SK-N-SH (cell line): ENCODE data around the gene AGXT.

Experiments used
- POLR2AphosphoS5 ChIP-seq: IDR thresholded peaks from 2 replicates; pipeline ENCODE4 v1.6.1; 2012; ENCODE audit warnings: low read depth, low read length
- USF2 ChIP-seq: fragments of 150-350 bp; IDR thresholded peaks from 2 replicates; pipeline ENCODE4 v1.6.1; 2017; ENCODE audit warnings: antibody characterized with exemption, low read length, low read depth, borderline replicate concordance
- TF ChIP-seq, protein P1 (sequence below): fragments of 200-600 bp; sonication (generic); IDR thresholded peaks from 2 replicates; pipeline ENCODE4 v1.6.1; 2017; ENCODE audit warnings: antibody characterized with exemption, mild to moderate bottlenecking, moderate library complexity

DNA sequence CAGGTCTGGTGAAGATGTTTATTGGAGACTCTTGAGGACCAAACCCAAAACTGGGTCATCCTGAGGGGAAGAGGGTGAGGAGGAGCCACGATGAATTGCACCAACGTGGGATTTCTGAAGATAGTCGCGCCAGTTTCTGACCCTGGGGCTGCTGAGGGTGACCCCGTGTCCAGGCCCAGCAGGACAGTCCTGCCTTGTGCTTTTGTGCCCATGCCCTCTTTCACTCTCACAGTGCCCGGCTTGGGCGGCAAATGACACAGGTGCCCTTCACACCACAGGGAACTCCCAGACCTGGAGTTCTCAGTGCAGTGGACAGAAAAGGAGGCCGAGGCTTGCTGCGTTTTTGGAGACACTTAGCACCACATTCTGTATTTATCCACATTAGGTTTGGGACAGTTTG lies 33.1 kb upstream of the AGXT start:
- TF ChIP-seq, protein P1, sequence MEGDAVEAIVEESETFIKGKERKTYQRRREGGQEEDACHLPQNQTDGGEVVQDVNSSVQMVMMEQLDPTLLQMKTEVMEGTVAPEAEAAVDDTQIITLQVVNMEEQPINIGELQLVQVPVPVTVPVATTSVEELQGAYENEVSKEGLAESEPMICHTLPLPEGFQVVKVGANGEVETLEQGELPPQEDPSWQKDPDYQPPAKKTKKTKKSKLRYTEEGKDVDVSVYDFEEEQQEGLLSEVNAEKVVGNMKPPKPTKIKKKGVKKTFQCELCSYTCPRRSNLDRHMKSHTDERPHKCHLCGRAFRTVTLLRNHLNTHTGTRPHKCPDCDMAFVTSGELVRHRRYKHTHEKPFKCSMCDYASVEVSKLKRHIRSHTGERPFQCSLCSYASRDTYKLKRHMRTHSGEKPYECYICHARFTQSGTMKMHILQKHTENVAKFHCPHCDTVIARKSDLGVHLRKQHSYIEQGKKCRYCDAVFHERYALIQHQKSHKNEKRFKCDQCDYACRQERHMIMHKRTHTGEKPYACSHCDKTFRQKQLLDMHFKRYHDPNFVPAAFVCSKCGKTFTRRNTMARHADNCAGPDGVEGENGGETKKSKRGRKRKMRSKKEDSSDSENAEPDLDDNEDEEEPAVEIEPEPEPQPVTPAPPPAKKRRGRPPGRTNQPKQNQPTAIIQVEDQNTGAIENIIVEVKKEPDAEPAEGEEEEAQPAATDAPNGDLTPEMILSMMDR, result no peak
- TF ChIP-seq POLR2AphosphoS5 (no peak), USF2 (no peak)
